Hippocampal formation (tissue), 2 donors: ENCODE results near the gene SERPINB8.
"Not testable (repeated sequence)": the region's sequence is repeated elsewhere in the genome, so short reads cannot be mapped to it uniquely, and the experiment has no call there.

Experiments
- DNase-seq, 2 donors: peaks; one replicate each; lab custom pipeline; 2025; lab: John Stamatoyannopoulos, UW

SERPINB8 gene

GRCh38 chr18:63969942-63970808, at the start of gene SERPINB8:
Gene SERPINB8, plus strand, starts transcription at chr18:63970081. Its CDS starts 8,228 bp downstream, at chr18:63978309.
- DNase-seq: peak; percentile 92 to 93

- no peak for DNase-seq
Measured at GRCh38 chr18:63922049-63922448, 47.8 kb upstream of the SERPINB8 start.

- DNase-seq: no peak
Measured at GRCh38 chr18:63924551-63924950, 45.3 kb upstream of the SERPINB8 start.

GRCh38 chr18:63928331-63928730, 41.5 kb upstream of the SERPINB8 start:
- DNase-seq: no peak

- DNase-seq: not testable (repeated sequence)
Measured at GRCh38 chr18:63929369-63929768, 40.5 kb upstream of the SERPINB8 start.

GRCh38 chr18:63930773-63931354, 39.0 kb upstream of the SERPINB8 start:
- no peak for DNase-seq

- DNase-seq: peak; percentile 72 to 74
Measured at GRCh38 chr18:63936156-63936931, 33.5 kb upstream of the SERPINB8 start.

- no peak for DNase-seq
Measured at GRCh38 chr18:63936932-63937393, 32.9 kb upstream of the SERPINB8 start.

GRCh38 chr18:63940008-63940407, 29.9 kb upstream of the SERPINB8 start:
- DNase-seq: no peak

- DNase-seq: not testable (repeated sequence)
Measured at GRCh38 chr18:63940543-63941050, 29.3 kb upstream of the SERPINB8 start.

- DNase-seq: no peak
Measured at GRCh38 chr18:63947051-63947790, 22.7 kb upstream of the SERPINB8 start.

- DNase-seq: peak in 1 of 2 donors; percentile 61
Measured at GRCh38 chr18:63949068-63949737, 20.7 kb upstream of the SERPINB8 start, which contains the start of gene HMSD. Gene HMSD, plus strand, starts transcription at chr18:63949301. Its CDS starts 4,155 bp downstream, at chr18:63953456.

- DNase-seq: no peak
Measured at GRCh38 chr18:63951302-63951705, 18.6 kb upstream of the SERPINB8 start.

- DNase-seq: peak in 1 of 2 donors; percentile 11
Measured at GRCh38 chr18:63953811-63954210, 16.1 kb upstream of the SERPINB8 start.

GRCh38 chr18:63956755-63957154, 13.1 kb upstream of the SERPINB8 start:
- no peak for DNase-seq

GRCh38 chr18:63960891-63961290, 9.0 kb upstream of the SERPINB8 start:
- DNase-seq: no peak

- no peak for DNase-seq
Measured at GRCh38 chr18:63961435-63961980, 8.4 kb upstream of the SERPINB8 start.

GRCh38 chr18:63962137-63962536, 7.7 kb upstream of the SERPINB8 start:
- DNase-seq: no peak

- DNase-seq: peak in 1 of 2 donors; percentile 67
Measured at GRCh38 chr18:63963615-63964256, 6.1 kb upstream of the SERPINB8 start.

GRCh38 chr18:63964908-63965307, 5.0 kb upstream of the SERPINB8 start:
- no peak for DNase-seq
